ENCODE data around the gene B9D1. TPM values are rescaled to one million over a fixed set of nuclear protein-coding genes. Genes with fewer than 3 reads are reported as not detected.
"Not testable (repeated sequence)": the region's sequence is repeated elsewhere in the genome, so short reads cannot be mapped to it uniquely, and the experiment has no call there.

The B9D1 gene
- total and polyA plus RNA-seq, 12 donors: 5.3 to 18.8 (median 10.4) TPM

- no peak for ATAC-seq
- TF ChIP-seq CTCF (IDR thresholded peaks at IDR 0.05): no peak
- Histone ChIP-seq H3K4me3 (no peak overlapping the region), H3K27ac (no peak overlapping the region), H3K9me3 (no peaks in the 10 kb centered on the region), H3K36me3 (peaks cover 0 to 9% (median 0%) of the 10 kb centered on the region in 9 donors), H3K4me1 (peaks cover 0 to 9% (median 6%) of the 10 kb centered on the region in 9 donors), H3K27me3 (no peaks in the 10 kb centered on the region)
- intact Hi-C loops (cut with DNase I): no loop called here
- 90 to 94% methylated on average over 7 of the region's 7 CpGs for WGBS, 2 donors
- DNase-seq: no peak
These were observed 5.2 kb downstream of the B9D1 start for GRCh38 chr17:19357351-19357750.

DNA sequence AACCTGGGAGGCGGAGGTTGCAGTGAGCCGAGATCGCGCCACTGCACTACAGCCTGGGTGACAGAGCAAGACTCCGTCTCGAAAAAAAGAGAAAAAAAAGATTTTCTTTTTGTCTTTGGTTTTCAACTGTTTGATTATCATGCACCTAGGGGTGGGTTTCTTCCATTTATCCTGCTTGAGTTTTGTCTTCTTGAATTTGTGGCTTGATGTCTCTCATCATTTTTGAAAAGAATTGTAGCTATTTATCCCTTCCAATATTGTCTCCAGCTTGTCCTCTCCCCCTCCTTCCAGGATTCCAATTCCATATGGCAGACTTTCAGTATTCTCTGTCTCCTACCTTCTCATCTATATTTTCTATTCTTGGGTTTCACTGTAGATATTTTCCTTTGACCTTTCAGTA, 7.8 kb downstream of the B9D1 start:
- H3K9me3 ChIP-seq: no peaks in the 10 kb centered on the region
- DNase-seq: no peak
- H3K4me1 ChIP-seq: no peaks in the 10 kb centered on the region
- no peak for ATAC-seq
- no peak overlapping the region for H3K27ac ChIP-seq
- 80 to 83% methylated on average over 6 of the region's 6 CpGs for WGBS, 2 donors
- TF ChIP-seq CTCF (IDR thresholded peaks at IDR 0.05): no peak
- peaks cover 0 to 9% (median 0%) of the 10 kb centered on the region in 9 donors for H3K36me3 ChIP-seq
- H3K27me3 ChIP-seq: no peaks in the 10 kb centered on the region
- no peak overlapping the region for H3K4me3 ChIP-seq
- intact Hi-C loops (cut with DNase I): no loop called here

DNA sequence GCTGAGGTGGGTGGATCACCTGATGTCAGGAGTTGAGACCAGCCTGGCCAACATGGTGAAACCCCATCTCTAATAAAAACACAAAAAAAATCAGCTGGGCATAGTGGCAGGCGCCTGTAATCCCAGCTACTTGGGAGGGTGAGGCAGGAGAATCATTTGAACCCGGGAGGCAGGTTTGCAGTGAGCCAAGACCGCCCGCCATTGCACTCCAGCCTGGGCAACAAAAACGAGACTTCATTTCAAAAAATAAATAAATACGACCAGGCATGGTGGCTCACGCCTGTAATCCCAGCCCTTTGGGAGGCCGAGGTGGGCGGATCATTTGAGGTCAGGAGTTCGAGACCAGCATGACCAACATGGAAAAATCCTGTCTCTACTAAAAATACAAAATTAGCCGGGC, 9.1 kb downstream of the B9D1 start:
- 97% methylated on average over 11 of the region's 11 CpGs for WGBS, 2 donors
- H3K4me1 ChIP-seq; DNase-seq; H3K4me3 ChIP-seq; H3K27me3 ChIP-seq; H3K36me3 ChIP-seq; H3K27ac ChIP-seq; intact Hi-C loops (cut with DNase I); ATAC-seq; H3K9me3 ChIP-seq: not testable (repeated sequence)

GRCh38 chr17:19348806-19349205, 13.7 kb downstream of the B9D1 start:
- H3K36me3 ChIP-seq: no peaks in the 10 kb centered on the region
- H3K4me3 ChIP-seq: no peak overlapping the region
- H3K4me1 ChIP-seq: peaks cover 11 to 41% (median 34%) of the 10 kb centered on the region in 9 donors
- H3K9me3 ChIP-seq: no peaks in the 10 kb centered on the region
- intact Hi-C loops (cut with DNase I): no loop called here
- WGBS, 2 donors: 96% methylated on average over 9 of the region's 9 CpGs
- TF ChIP-seq CTCF (IDR thresholded peaks at IDR 0.05): no peak
- H3K27ac ChIP-seq: no peak overlapping the region
- ATAC-seq (no peak), DNase-seq (no peak)
- no peaks in the 10 kb centered on the region for H3K27me3 ChIP-seq

GRCh38 chr17:19348081-19348650, 14.4 kb downstream of the B9D1 start:
- Histone ChIP-seq H3K4me1 (peaks cover 11 to 45% (median 35%) of the 10 kb centered on the region in 9 donors), H3K4me3 (no peak overlapping the region), H3K36me3 (no peaks in the 10 kb centered on the region), H3K9me3 (no peaks in the 10 kb centered on the region), H3K27ac (peak overlapping the region in 1 of 10 donors; percentile 84), H3K27me3 (no peaks in the 10 kb centered on the region)
- DNase-seq (no peak), ATAC-seq (no peak)
- TF ChIP-seq CTCF (IDR thresholded peaks at IDR 0.05): no peak
- intact Hi-C loops (cut with DNase I): no loop called here
- 93 to 95% methylated on average over 9 of the region's 9 CpGs for WGBS, 2 donors
